DND-41 (cell line): ENCODE measurements around the gene LINC01488.

Source experiments
- EZH2 ChIP-seq: IDR thresholded peaks from 3 replicates; pipeline ENCODE4 v1.6.1; 2012; ENCODE audit warnings: borderline replicate concordance, low read depth, mild to moderate bottlenecking, moderate library complexity, low read length, inconsistent platforms; ENCODE audit not compliant: severe bottlenecking
- TF ChIP-seq, protein P1 (sequence below): IDR thresholded peaks from 2 replicates; pipeline ENCODE4 v1.5.1; 2012; ENCODE audit warnings: borderline replicate concordance, low read length, moderate library complexity, mild to moderate bottlenecking; ENCODE audit not compliant: poor library complexity, severe bottlenecking; ENCODE audit errors: extremely low read depth

GRCh38 chr11:69443138-69443967 lies 38.1 kb upstream of the LINC01488 start:
- TF ChIP-seq, protein P1, sequence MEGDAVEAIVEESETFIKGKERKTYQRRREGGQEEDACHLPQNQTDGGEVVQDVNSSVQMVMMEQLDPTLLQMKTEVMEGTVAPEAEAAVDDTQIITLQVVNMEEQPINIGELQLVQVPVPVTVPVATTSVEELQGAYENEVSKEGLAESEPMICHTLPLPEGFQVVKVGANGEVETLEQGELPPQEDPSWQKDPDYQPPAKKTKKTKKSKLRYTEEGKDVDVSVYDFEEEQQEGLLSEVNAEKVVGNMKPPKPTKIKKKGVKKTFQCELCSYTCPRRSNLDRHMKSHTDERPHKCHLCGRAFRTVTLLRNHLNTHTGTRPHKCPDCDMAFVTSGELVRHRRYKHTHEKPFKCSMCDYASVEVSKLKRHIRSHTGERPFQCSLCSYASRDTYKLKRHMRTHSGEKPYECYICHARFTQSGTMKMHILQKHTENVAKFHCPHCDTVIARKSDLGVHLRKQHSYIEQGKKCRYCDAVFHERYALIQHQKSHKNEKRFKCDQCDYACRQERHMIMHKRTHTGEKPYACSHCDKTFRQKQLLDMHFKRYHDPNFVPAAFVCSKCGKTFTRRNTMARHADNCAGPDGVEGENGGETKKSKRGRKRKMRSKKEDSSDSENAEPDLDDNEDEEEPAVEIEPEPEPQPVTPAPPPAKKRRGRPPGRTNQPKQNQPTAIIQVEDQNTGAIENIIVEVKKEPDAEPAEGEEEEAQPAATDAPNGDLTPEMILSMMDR, result no peak
- TF ChIP-seq EZH2, result no peak
